Activated T-cell treated with anti-CD3 and anti-CD28 coated beads, Interleukin-2, amount 50 U/mL, for 48 hours (primary cell): ENCODE results near the gene TPRG1L.

Experiments
- DNase-seq, 2 experiments: peaks; one replicate each; pipeline ENCODE4 v3.0.0-alpha.2; 2020

The TPRG1L gene

GRCh38 chr1:3630161-3630611 lies 5.4 kb downstream of the TPRG1L start:
- DNase-seq: no peak

GRCh38 chr1:3630914-3631313 lies 6.1 kb downstream of the TPRG1L start:
- no peak for DNase-seq

GRCh38 chr1:3631320-3632260 lies 6.8 kb downstream of the TPRG1L start:
- no peak for DNase-seq

- no peak for DNase-seq
These were observed 7.5 kb downstream of the TPRG1L start for GRCh38 chr1:3632298-3632697.

- no peak for DNase-seq
These were observed 8.0 kb downstream of the TPRG1L start for GRCh38 chr1:3632716-3633343.

- DNase-seq: no peak
These were observed 8.7 kb downstream of the TPRG1L start for GRCh38 chr1:3633344-3634058.

- DNase-seq: no peak
These were observed 9.4 kb downstream of the TPRG1L start for GRCh38 chr1:3634059-3634800.

- no peak for DNase-seq
These were observed 11.3 kb downstream of the TPRG1L start for GRCh38 chr1:3636080-3636479.

GRCh38 chr1:3636531-3636930 lies 11.7 kb downstream of the TPRG1L start:
- DNase-seq: no peak

GRCh38 chr1:3638027-3638426 lies 13.2 kb downstream of the TPRG1L start:
- no peak for DNase-seq

- no peak for DNase-seq
These were observed 13.9 kb downstream of the TPRG1L start for GRCh38 chr1:3638676-3639075.

GRCh38 chr1:3639397-3639911 lies 14.6 kb downstream of the TPRG1L start:
- no peak for DNase-seq

- no peak for DNase-seq
These were observed 15.5 kb downstream of the TPRG1L start for GRCh38 chr1:3640121-3640837.

GRCh38 chr1:3641046-3641760 lies 16.4 kb downstream of the TPRG1L start:
- no peak for DNase-seq

- no peak for DNase-seq
These were observed 17.0 kb downstream of the TPRG1L start for GRCh38 chr1:3641816-3642215.

- DNase-seq: no peak
These were observed 18.3 kb downstream of the TPRG1L start for GRCh38 chr1:3642919-3643675.

GRCh38 chr1:3644273-3644672 lies 19.5 kb downstream of the TPRG1L start:
- no peak for DNase-seq

- no peak for DNase-seq
These were observed 20.4 kb downstream of the TPRG1L start for GRCh38 chr1:3645247-3645646.

GRCh38 chr1:3645666-3646355 lies 21.0 kb downstream of the TPRG1L start:
- DNase-seq: no peak

- DNase-seq: no peak
These were observed 21.8 kb downstream of the TPRG1L start for GRCh38 chr1:3646596-3646995.
